Measurements from ENCODE around the gene TMED9. TPM values are rescaled to one million over a fixed set of nuclear protein-coding genes. Genes with fewer than 3 reads are reported as not detected.

Gene TMED9
- total RNA-seq, 4 donors from 2014 or later, result 86.9 to 162 (median 115) TPM

DNA sequence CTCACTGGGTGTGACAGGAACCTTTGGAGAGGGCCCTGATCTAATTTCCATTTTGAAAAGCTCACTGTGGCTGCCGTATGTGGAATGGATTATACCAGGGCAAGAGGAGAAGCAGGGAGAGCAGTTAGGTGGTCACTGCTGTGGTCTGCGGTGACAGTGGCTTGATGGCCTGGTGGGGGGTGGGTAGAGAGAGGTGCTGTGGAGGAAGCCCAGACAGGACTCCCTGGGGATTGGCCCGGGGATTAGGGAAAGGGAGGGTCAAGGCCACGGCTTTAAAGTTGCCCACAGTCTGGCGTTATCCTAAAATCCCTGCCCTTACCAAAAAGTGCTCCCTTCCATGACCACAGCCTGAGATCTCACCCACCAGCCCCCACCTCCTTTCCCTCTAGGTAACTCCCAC lies 12.7 kb downstream of the TMED9 start:
- H3K4me1 ChIP-seq, result peaks cover 8 to 20% of the 10 kb centered on the region in 2 donors
- H3K27me3 ChIP-seq, result no peaks in the 10 kb centered on the region
- H3K9me3 ChIP-seq, result no peaks in the 10 kb centered on the region
- no peak overlapping the region for H3K27ac ChIP-seq
- no peak overlapping the region for H3K4me3 ChIP-seq (replicated peaks in 1 of 3)
- no peak for DNase-seq
- TF ChIP-seq CTCF (IDR thresholded peaks at IDR 0.05) (no peak), POLR2A (IDR thresholded peaks at IDR 0.05) (no peak)
- H3K36me3 ChIP-seq, result no peaks in the 10 kb centered on the region
- WGBS, 2 donors, result 81 to 92% methylated on average over 5 of the region's 5 CpGs
- intact Hi-C loops (cut with DNase I), result no loop called here

DNA sequence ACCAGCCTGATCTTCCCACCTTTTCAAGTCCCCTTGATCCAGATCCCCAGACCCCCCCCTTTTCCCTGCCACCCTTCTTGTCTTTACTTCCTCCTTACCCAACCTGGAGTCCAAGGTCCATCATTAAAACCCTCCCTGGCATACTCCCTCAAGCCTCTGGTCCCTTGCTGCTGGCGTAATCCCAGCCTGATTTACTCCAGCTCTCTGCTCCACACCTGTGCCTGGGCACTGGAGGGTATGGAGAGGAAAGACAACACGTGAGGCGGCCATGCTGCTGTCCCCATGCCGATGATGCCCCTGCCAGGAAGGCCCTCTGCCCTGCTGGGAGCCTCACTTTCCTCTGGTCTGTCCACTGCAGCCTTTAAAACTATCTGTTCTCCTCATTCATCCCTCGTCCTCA lies 13.1 kb downstream of the TMED9 start:
- Histone ChIP-seq H3K9me3 (no peaks in the 10 kb centered on the region), H3K4me3 (replicated peaks in 1 of 3) (no peak overlapping the region), H3K4me1 (peaks cover 8 to 20% of the 10 kb centered on the region in 2 donors), H3K27me3 (no peaks in the 10 kb centered on the region), H3K36me3 (no peaks in the 10 kb centered on the region), H3K27ac (no peak overlapping the region)
- TF ChIP-seq POLR2A (IDR thresholded peaks at IDR 0.05), result no peak
- no peak for TF ChIP-seq CTCF (IDR thresholded peaks at IDR 0.05)
- 95 to 96% methylated on average over 5 of the region's 5 CpGs for WGBS, 2 donors
- no peak for DNase-seq
- intact Hi-C loops (cut with DNase I), result no loop called here

GRCh38 chr5:177605667-177606066 lies 13.7 kb downstream of the TMED9 start:
- intact Hi-C loops (cut with DNase I), result no loop called here
- DNase-seq, result no peak
- TF ChIP-seq POLR2A (IDR thresholded peaks at IDR 0.05) (no peak), CTCF (IDR thresholded peaks at IDR 0.05) (no peak)
- Histone ChIP-seq H3K27me3 (no peaks in the 10 kb centered on the region), H3K9me3 (no peaks in the 10 kb centered on the region), H3K4me3 (replicated peaks in 1 of 3) (no peak overlapping the region), H3K4me1 (peaks cover 5 to 17% of the 10 kb centered on the region in 2 donors), H3K27ac (no peak overlapping the region), H3K36me3 (no peaks in the 10 kb centered on the region)
- WGBS, 2 donors, result 87 to 93% methylated on average over 6 of the region's 6 CpGs

DNA sequence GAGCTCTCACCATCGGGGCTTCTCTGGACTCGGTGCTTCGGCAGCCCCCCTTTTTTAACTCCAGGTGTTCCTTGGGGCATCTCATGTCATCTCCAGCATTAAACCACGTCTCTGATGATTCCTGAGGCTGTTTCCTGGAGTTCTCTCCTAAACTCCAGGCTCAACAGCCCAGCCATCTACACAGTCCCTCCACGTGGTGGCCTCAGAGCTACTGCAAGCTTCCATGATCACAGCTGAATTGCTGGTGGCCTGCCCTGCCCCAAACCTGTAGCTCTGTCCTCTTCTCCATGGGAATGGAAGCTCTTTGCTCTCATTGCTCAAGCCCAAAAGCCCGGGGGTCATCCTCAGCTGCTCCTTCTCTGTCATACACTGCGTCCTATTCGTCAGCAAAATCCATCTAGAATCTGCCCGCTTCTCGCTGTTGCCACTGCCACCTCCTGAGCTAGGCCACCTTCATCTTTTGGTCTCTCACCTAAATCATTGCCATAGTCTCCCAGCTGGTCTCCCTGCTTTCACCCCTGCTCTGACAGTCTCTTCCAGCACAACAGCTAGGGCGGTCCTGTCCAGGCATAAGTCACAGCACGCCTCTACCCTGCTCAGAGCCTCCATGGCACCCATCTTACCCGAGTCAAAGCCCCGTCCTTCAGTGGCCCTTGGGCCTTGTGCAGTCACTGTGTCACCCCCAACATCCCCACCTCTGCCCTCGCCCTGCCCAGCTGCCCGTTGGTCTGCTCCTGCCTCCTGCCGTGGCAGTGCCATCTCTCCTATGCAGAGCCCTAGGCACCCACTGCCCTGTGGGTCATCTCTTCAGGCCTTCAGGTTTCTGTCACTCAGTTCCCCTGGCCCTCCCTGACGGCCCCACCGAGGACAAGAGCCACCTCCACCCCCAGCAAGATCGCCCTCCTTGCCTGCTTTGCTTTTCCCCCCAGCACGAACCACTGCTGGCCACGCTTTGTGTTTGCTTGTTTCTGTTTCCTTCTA lies 14.4 kb downstream of the TMED9 start:
- intact Hi-C loops (cut with DNase I), result no loop called here
- 90 to 91% methylated on average over 22 of the region's 22 CpGs for WGBS, 2 donors
- Histone ChIP-seq H3K4me1 (peaks cover 0 to 10% of the 10 kb centered on the region in 2 donors), H3K27ac (no peak overlapping the region), H3K36me3 (no peaks in the 10 kb centered on the region), H3K9me3 (no peaks in the 10 kb centered on the region), H3K27me3 (no peaks in the 10 kb centered on the region), H3K4me3 (replicated peaks in 1 of 3) (no peak overlapping the region)
- TF ChIP-seq CTCF (IDR thresholded peaks at IDR 0.05) (no peak), POLR2A (IDR thresholded peaks at IDR 0.05) (no peak)
- no peak for DNase-seq

DNA sequence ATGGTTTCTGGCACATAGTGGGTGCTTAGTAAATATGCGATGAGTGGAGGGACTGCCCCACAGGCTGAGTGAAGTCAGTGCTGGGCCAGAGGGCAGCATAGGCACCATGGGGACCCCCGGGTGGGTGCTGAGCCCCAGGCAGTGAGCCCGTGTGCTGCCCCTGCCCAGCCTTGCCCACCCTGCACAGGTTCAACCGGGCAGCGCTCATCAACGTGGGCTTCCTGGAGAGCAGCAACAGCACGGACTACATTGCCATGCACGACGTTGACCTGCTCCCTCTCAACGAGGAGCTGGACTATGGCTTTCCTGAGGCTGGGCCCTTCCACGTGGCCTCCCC lies 15.1 kb downstream of the TMED9 start:
- Histone ChIP-seq H3K27me3 (no peaks in the 10 kb centered on the region), H3K27ac (no peak overlapping the region), H3K36me3 (no peaks in the 10 kb centered on the region), H3K4me3 (replicated peaks in 1 of 3) (no peak overlapping the region), H3K9me3 (no peaks in the 10 kb centered on the region), H3K4me1 (peaks cover 0 to 8% of the 10 kb centered on the region in 2 donors)
- no peak for TF ChIP-seq POLR2A (IDR thresholded peaks at IDR 0.05)
- TF ChIP-seq CTCF (IDR thresholded peaks at IDR 0.05), result no peak
- no peak for DNase-seq
- intact Hi-C loops (cut with DNase I), result no loop called here
- 36 to 44% methylated on average over 10 to 11 of the region's 11 CpGs for WGBS, 2 donors

Measured in thyroid gland (tissue), 4 donors.